ENCODE measurements around the gene EXOC6B. TPM values are rescaled to one million over a fixed set of nuclear protein-coding genes. Genes with fewer than 3 reads are reported as not detected.
A peak's percentile ranks its signal among the peaks of the same experiment; 100 is the strongest.

Gene EXOC6B
- total RNA-seq, 2 donors from 2014 or later, result 51.3 to 68.9 TPM

- Mint-ChIP-seq H3K36me3 (ENCODE audit: low read depth) (peaks cover 2% of the 10 kb centered on the region), H3K9me3 (peaks cover 6% of the 10 kb centered on the region), H3K4me3 (no peak overlapping the region), H3K4me1 (no peaks in the 10 kb centered on the region), H3K27ac (no peak overlapping the region), H3K27me3 (ENCODE audit: insufficient read depth) (no peaks in the 10 kb centered on the region)
- Histone ChIP-seq H3K36me3 (ENCODE audit: control insufficient read depth, insufficient read depth, low read length) (no peaks in the 10 kb centered on the region), H3K9ac (ENCODE audit: extremely low read depth, low read length, poor library complexity, severe bottlenecking) (no peak overlapping the region), H3K9me3 (ENCODE audit: control insufficient read depth, low read length) (no peaks in the 10 kb centered on the region), H3K27me3 (ENCODE audit: control insufficient read depth, insufficient read depth, low read length, poor library complexity, severe bottlenecking) (no peaks in the 10 kb centered on the region), H3K27ac (ENCODE audit: low read depth, low read length) (peak overlapping the region; percentile 16), H3K4me1 (ENCODE audit: control insufficient read depth, insufficient read depth, low read length) (no peaks in the 10 kb centered on the region), H3K4me3 (ENCODE audit: low read length) (no peak overlapping the region)
- DNase-seq, result no peak
- TF ChIP-seq CTCF (conservative IDR thresholded peaks at IDR 0.05), result no peak
Measured at GRCh38 chr2:72263776-72264060, 562.1 kb downstream of the EXOC6B start.

GRCh38 chr2:72263043-72263775 is 562.6 kb downstream of the EXOC6B start:
- H3K27ac ChIP-seq (ENCODE audit: low read depth, low read length), result peak overlapping the region; percentile 1
- no peak for TF ChIP-seq CTCF (conservative IDR thresholded peaks at IDR 0.05)
- no peak overlapping the region for H3K4me3 ChIP-seq (ENCODE audit: low read length)
- no peaks in the 10 kb centered on the region for H3K27me3 ChIP-seq (ENCODE audit: control insufficient read depth, insufficient read depth, low read length, poor library complexity, severe bottlenecking)
- Mint-ChIP-seq H3K4me1 (no peaks in the 10 kb centered on the region), H3K4me3 (no peak overlapping the region), H3K27ac (no peak overlapping the region), H3K27me3 (ENCODE audit: insufficient read depth) (no peaks in the 10 kb centered on the region), H3K36me3 (ENCODE audit: low read depth) (peaks cover 2% of the 10 kb centered on the region), H3K9me3 (peaks cover 6% of the 10 kb centered on the region)
- WGBS, 2 experiments (ENCODE audit: insufficient coverage in 1 of 2, insufficient read length in 1 of 2), result 88 to 100% methylated on average over 3 to 4 of the region's 4 CpGs
- no peaks in the 10 kb centered on the region for H3K4me1 ChIP-seq (ENCODE audit: control insufficient read depth, insufficient read depth, low read length)
- H3K36me3 ChIP-seq (ENCODE audit: control insufficient read depth, insufficient read depth, low read length), result no peaks in the 10 kb centered on the region
- DNase-seq, result no peak
- no peak overlapping the region for H3K9ac ChIP-seq (ENCODE audit: extremely low read depth, low read length, poor library complexity, severe bottlenecking)
- no peaks in the 10 kb centered on the region for H3K9me3 ChIP-seq (ENCODE audit: control insufficient read depth, low read length)

GRCh38 chr2:72261076-72261475 is 564.8 kb downstream of the EXOC6B start:
- H3K27me3 Mint-ChIP-seq (ENCODE audit: insufficient read depth), result no peaks in the 10 kb centered on the region
- DNase-seq, result no peak
- no peaks in the 10 kb centered on the region for H3K4me1 ChIP-seq (ENCODE audit: control insufficient read depth, insufficient read depth, low read length)
- no peaks in the 10 kb centered on the region for H3K27me3 ChIP-seq (ENCODE audit: control insufficient read depth, insufficient read depth, low read length, poor library complexity, severe bottlenecking)
- H3K36me3 Mint-ChIP-seq (ENCODE audit: low read depth), result no peaks in the 10 kb centered on the region
- H3K27ac ChIP-seq (ENCODE audit: low read depth, low read length), result no peak overlapping the region
- H3K9me3 Mint-ChIP-seq, result peaks cover 2% of the 10 kb centered on the region
- no peak overlapping the region for H3K27ac Mint-ChIP-seq
- no peaks in the 10 kb centered on the region for H3K9me3 ChIP-seq (ENCODE audit: control insufficient read depth, low read length)
- no peak overlapping the region for H3K9ac ChIP-seq (ENCODE audit: extremely low read depth, low read length, poor library complexity, severe bottlenecking)
- peak; percentile 13 for TF ChIP-seq CTCF (conservative IDR thresholded peaks at IDR 0.05)
- H3K4me3 Mint-ChIP-seq, result no peak overlapping the region
- no peak overlapping the region for H3K4me3 ChIP-seq (ENCODE audit: low read length)
- WGBS, 2 experiments (ENCODE audit: insufficient coverage in 1 of 2, insufficient read length in 1 of 2), result 93% methylated on average over 2 of the region's 2 CpGs; no CpG with 5 or more reads in 1 of the 2 experiments
- H3K36me3 ChIP-seq (ENCODE audit: control insufficient read depth, insufficient read depth, low read length), result no peaks in the 10 kb centered on the region
- H3K4me1 Mint-ChIP-seq, result peaks cover 2% of the 10 kb centered on the region
